BJ (cell line): ENCODE measurements around the gene PPP1R3C. TPM values are rescaled to one million over a fixed set of nuclear protein-coding genes. Genes with fewer than 3 reads are reported as not detected.

Experiments used
- CTCF ChIA-PET: fragments of 350-600 bp; formaldehyde crosslinking; extraction: SDS; loops from one replicate; lab custom pipeline; 2021; ENCODE audit warnings: antibody characterized with exemption, inconsistent platforms; lab: Yijun Ruan, JAX
- POLR2A ChIA-PET: fragments of 300-600 bp; sonication (Branson Sonifier 250); formaldehyde crosslinking; extraction: SDS; loops from one replicate; lab custom pipeline; 2021; ENCODE audit warnings: antibody characterized with exemption; lab: Charles Lee
- DNase-seq: peaks from one replicate; pipeline ENCODE4 v3.0.0-alpha.2; 2011; ENCODE audit warnings: low read depth
- H3K27me3 ChIP-seq: 2 replicates; pipeline ENCODE4 v1.6.0; 2011; ENCODE audit warnings: low read length; ENCODE audit not compliant: control insufficient read depth, insufficient read depth
- H3K36me3 ChIP-seq: 2 replicates; pipeline ENCODE4 v1.5.1; 2011; ENCODE audit warnings: low read length; ENCODE audit not compliant: control insufficient read depth, insufficient read depth
- H3K4me3 ChIP-seq: 2 replicates; pipeline ENCODE4 v1.5.1; 2011; ENCODE audit warnings: low read depth, mild to moderate bottlenecking, control low read depth, low read length
- polyA plus RNA-seq: library from polyadenylated mRNA; depleted of rRNA; stranded (reverse); fragments of >200 nt; gene quantifications from 2 replicates; pipeline ENCODE4 v1.2.3, GENCODE V29; 2011
- TF ChIP-seq, protein P1 (sequence below): IDR thresholded peaks from 2 replicates; pipeline ENCODE4 v1.5.1; 2011; ENCODE audit warnings: low read depth, mild to moderate bottlenecking, control low read depth, inconsistent platforms, low read length, moderate library complexity; ENCODE audit not compliant: insufficient read depth

PPP1R3C gene
- polyA plus RNA-seq, 1 experiment, result 33.4 TPM

DNA sequence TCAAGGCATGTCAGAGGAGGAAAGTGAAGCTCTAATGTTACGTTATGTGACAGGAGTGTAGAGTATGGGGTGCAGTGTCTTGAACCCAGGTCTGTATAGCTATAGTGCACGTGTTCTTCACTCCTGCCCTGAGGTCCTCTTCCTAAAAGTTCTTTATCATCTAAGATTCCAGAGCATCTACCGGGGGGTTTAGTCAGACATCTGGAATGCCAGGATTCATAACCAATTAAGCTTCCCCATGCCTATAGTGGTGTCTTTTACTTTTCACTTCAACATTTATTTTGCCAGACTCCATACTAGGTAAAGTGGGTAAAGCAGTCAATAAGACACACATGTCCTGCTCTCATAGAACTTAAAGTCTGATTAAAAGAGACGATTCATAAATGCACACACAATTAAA, 22.4 kb downstream of the PPP1R3C start:
- no peak for DNase-seq
- POLR2A ChIA-PET, result interaction anchor here (0.6 kb wide), 1 partner anchor 19 kb away, joined by 18 read pairs; no protein-coding TSS in a partner anchor
- no peaks in the 10 kb centered on the region for H3K27me3 ChIP-seq
- no peak overlapping the region for H3K4me3 ChIP-seq
- TF ChIP-seq, protein P1, sequence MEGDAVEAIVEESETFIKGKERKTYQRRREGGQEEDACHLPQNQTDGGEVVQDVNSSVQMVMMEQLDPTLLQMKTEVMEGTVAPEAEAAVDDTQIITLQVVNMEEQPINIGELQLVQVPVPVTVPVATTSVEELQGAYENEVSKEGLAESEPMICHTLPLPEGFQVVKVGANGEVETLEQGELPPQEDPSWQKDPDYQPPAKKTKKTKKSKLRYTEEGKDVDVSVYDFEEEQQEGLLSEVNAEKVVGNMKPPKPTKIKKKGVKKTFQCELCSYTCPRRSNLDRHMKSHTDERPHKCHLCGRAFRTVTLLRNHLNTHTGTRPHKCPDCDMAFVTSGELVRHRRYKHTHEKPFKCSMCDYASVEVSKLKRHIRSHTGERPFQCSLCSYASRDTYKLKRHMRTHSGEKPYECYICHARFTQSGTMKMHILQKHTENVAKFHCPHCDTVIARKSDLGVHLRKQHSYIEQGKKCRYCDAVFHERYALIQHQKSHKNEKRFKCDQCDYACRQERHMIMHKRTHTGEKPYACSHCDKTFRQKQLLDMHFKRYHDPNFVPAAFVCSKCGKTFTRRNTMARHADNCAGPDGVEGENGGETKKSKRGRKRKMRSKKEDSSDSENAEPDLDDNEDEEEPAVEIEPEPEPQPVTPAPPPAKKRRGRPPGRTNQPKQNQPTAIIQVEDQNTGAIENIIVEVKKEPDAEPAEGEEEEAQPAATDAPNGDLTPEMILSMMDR, result no peak
- CTCF ChIA-PET, result interaction anchor here (1.2 to 1.9 kb wide), 5 partner anchors 9 to 60 kb away, joined by 3 to 6 read pairs (median 5); no protein-coding TSS in a partner anchor
- H3K36me3 ChIP-seq, result no peaks in the 10 kb centered on the region

GRCh38 chr10:91607646-91608403, 25.0 kb downstream of the PPP1R3C start:
- CTCF ChIA-PET, result no interaction called here
- Histone ChIP-seq H3K36me3 (no peaks in the 10 kb centered on the region), H3K27me3 (no peaks in the 10 kb centered on the region), H3K4me3 (no peak overlapping the region)
- DNase-seq, result no peak
- TF ChIP-seq, protein P1, result no peak
- POLR2A ChIA-PET, result no interaction called here

DNA sequence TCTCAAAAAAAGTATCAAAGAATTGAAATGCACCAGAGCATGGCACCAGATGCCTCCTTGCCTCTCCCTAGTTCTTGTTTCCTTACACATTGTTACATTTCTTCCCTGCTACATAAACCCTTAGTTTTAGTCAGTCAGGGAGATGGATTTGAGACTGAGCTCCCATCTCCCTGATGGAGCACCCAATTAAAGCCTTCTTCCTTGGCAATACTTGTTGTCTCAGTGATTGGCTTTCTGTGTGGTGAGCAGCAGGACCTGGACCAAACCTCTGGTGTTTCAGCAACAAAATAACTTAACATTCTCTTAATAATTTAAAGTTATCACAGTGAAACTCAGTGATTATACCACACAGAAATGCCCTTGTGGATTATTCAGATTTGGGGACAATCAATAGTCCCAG, 26.9 kb downstream of the PPP1R3C start:
- Histone ChIP-seq H3K36me3 (no peaks in the 10 kb centered on the region), H3K27me3 (no peaks in the 10 kb centered on the region), H3K4me3 (no peak overlapping the region)
- ChIA-PET POLR2A (no interaction called here), CTCF (interaction anchor here (1.5 kb wide), 1 partner anchor 29 kb away, joined by 7 read pairs; no protein-coding TSS in a partner anchor)
- DNase-seq, result no peak
- TF ChIP-seq, protein P1, result no peak

DNA sequence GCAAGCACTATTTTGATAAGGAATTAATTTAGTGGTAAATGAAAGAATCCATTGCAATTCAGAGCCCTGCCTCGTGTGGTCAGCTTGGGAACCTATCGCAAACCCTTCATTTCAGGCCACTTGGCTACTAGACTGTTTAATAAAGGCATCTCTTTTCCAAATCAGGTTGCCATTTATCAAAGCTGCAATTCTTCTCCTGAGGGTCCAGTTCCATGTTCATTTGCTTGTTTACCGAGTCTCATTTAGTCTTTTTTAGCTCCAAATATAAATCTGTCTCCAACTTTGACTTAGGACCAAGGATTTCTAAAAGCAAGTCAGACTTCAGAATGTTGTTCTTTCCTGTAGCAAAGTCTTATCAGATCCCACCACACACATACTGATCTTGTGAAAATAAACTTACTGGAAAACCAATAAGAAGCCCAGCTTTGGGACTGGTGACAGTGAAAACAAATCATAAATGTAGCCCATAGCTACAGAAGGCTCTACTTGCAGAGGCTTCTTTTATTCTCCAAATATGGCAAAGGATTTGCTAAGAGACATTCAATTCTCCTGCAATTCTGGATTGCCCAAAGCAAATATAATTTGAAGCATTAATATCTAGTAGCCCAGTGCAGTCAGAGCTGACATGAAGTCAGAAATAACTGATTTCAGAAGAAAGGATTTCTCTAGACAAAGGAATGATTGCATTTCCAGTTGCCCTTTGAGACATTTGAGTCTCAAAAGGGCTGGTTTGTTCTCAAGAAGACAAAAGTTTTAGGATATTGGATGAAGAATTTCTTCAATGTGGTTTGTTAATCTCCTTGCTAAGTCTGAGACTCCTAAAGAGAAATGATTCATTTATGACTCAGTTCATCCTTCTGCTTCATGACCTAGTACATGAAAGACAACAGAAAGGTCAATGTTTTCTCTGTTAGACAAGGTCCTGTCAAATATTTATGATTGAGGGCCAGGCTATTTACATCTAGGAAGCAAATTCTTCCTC, 28.0 kb downstream of the PPP1R3C start:
- Histone ChIP-seq H3K36me3 (no peaks in the 10 kb centered on the region), H3K27me3 (no peaks in the 10 kb centered on the region), H3K4me3 (no peak overlapping the region)
- ChIA-PET POLR2A (interaction anchor here (1.2 kb wide), 1 partner anchor 9 kb away, joined by 3 read pairs; no protein-coding TSS in a partner anchor), CTCF (interaction anchor here (1.4 to 1.9 kb wide), 8 partner anchors 8 to 52 kb away, joined by 4 to 7 read pairs (median 6); partner anchors contain the start of gene PPP1R3C)
- DNase-seq, result no peak
- TF ChIP-seq, protein P1, result peak; percentile 47
